ENCODE results near the gene CPLX3.

- TF ChIP-seq EZH2phosphoT487 (IDR thresholded peaks at IDR 0.05; ENCODE audit: borderline replicate concordance) (no peak), CTCF (conservative IDR thresholded peaks at IDR 0.05; ENCODE audit: low read length) (no peak)
Measured at GRCh38 chr15:74821790-74822158, 4.7 kb upstream of the CPLX3 start.

Measured in Loucy (cell line).